ENCODE data around the gene TSPAN10. TPM values are rescaled to one million over a fixed set of nuclear protein-coding genes. Genes with fewer than 3 reads are reported as not detected.
"Not testable (repeated sequence)": the region's sequence is repeated elsewhere in the genome, so short reads cannot be mapped to it uniquely, and the experiment has no call there.

Gene TSPAN10
- total RNA-seq, 1 donor from 2014 or later = not detected

DNA sequence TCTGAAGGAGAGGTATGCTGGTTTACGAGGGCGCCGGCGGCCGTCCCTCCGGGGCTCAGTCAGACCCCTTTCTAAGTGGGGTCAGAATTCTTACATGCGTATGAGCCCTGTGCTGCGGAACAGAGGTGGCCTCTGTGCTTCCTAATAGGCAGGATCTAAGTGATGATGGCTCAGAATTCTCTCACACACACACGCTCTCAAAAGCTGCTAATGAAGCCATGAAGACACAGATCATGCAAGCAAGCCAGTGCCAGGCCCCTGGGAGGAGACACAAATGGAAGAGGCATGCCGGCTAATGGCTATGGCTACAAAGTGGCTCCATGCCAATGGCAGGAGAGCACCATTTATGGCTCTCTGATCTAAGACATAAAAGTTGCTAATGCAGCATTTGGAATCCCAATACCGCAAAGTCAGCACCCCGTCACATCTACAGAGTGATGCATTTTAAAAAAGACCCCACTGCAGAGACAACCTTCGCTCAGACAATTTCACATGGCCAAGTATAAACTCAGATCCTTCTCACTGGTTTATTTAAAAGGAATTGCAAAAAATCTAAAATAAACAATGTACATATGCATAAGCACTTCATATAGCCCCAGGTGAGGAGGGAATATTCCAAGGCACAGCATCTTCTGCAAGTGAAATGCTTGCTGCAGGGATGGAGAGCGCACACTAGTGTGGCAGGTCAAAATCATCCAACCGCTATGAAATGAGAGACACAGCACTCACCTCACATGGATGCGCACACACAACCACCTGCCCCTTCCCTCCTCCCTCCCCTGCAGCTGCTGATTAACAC is 24.6 kb upstream of the TSPAN10 start:
- no peak overlapping the region for H3K27ac ChIP-seq
- H3K4me1 ChIP-seq = peaks cover 9% of the 10 kb centered on the region
- TF ChIP-seq POLR2AphosphoS5 (IDR thresholded peaks at IDR 0.05; ENCODE audit: insufficient read depth in 1 of 2, low read depth in 1 of 2) (no peak), CTCF (IDR thresholded peaks at IDR 0.05) (no peak), POLR2A (IDR thresholded peaks at IDR 0.05) (no peak)
- no peaks in the 10 kb centered on the region for H3K9me3 ChIP-seq
- H3K4me3 ChIP-seq = no peak overlapping the region
- peaks cover 0 to 50% of the 10 kb centered on the region in 2 donors for H3K36me3 ChIP-seq
- intact Hi-C loops (cut with DNase I) = no loop called here
- H3K27me3 ChIP-seq = no peaks in the 10 kb centered on the region
- DNase-seq (ENCODE audit: extremely low spot score in 2 of 2) = no peak

- no peak overlapping the region for H3K4me3 ChIP-seq
- H3K27ac ChIP-seq = no peak overlapping the region
- DNase-seq (ENCODE audit: extremely low spot score in 2 of 2) = no peak
- intact Hi-C loops (cut with DNase I) = no loop called here
- peaks cover 9% of the 10 kb centered on the region for H3K4me1 ChIP-seq
- H3K27me3 ChIP-seq = no peaks in the 10 kb centered on the region
- no peaks in the 10 kb centered on the region for H3K9me3 ChIP-seq
- peaks cover 0 to 27% of the 10 kb centered on the region in 2 donors for H3K36me3 ChIP-seq
- no peak for TF ChIP-seq POLR2A (IDR thresholded peaks at IDR 0.05)
- TF ChIP-seq POLR2AphosphoS5 (IDR thresholded peaks at IDR 0.05; ENCODE audit: insufficient read depth in 1 of 2, low read depth in 1 of 2) = no peak
- TF ChIP-seq CTCF (IDR thresholded peaks at IDR 0.05) = no peak
Measured at GRCh38 chr17:81615401-81615930, 21.5 kb upstream of the TSPAN10 start.

- no peak overlapping the region for H3K27ac ChIP-seq
- H3K36me3 ChIP-seq = peaks cover 0 to 40% of the 10 kb centered on the region in 2 donors
- no peak overlapping the region for H3K4me3 ChIP-seq
- H3K27me3 ChIP-seq = no peaks in the 10 kb centered on the region
- DNase-seq (ENCODE audit: extremely low spot score in 2 of 2) = no peak
- no peak for TF ChIP-seq POLR2AphosphoS5 (IDR thresholded peaks at IDR 0.05; ENCODE audit: insufficient read depth in 1 of 2, low read depth in 1 of 2)
- TF ChIP-seq POLR2A (IDR thresholded peaks at IDR 0.05) = no peak
- H3K9me3 ChIP-seq = no peaks in the 10 kb centered on the region
- intact Hi-C loops (cut with DNase I) = no loop called here
- peaks cover 9% of the 10 kb centered on the region for H3K4me1 ChIP-seq
Measured at GRCh38 chr17:81616877-81617276, 20.1 kb upstream of the TSPAN10 start.

GRCh38 chr17:81618307-81618706 is 18.7 kb upstream of the TSPAN10 start:
- H3K27me3 ChIP-seq; intact Hi-C loops (cut with DNase I); H3K4me1 ChIP-seq; H3K9me3 ChIP-seq; H3K27ac ChIP-seq; DNase-seq (ENCODE audit: extremely low spot score in 2 of 2); H3K4me3 ChIP-seq: not testable (repeated sequence)
- H3K36me3 ChIP-seq = peaks cover 0 to 44% of the 10 kb centered on the region in 2 donors

GRCh38 chr17:81621494-81622130 is 15.4 kb upstream of the TSPAN10 start:
- peaks cover 0 to 72% of the 10 kb centered on the region in 2 donors for H3K36me3 ChIP-seq
- no peaks in the 10 kb centered on the region for H3K4me1 ChIP-seq
- DNase-seq (ENCODE audit: extremely low spot score in 2 of 2) = no peak
- no peak overlapping the region for H3K27ac ChIP-seq
- H3K4me3 ChIP-seq = no peak overlapping the region
- no peaks in the 10 kb centered on the region for H3K9me3 ChIP-seq
- TF ChIP-seq POLR2AphosphoS5 (IDR thresholded peaks at IDR 0.05; ENCODE audit: insufficient read depth in 1 of 2, low read depth in 1 of 2) = no peak
- TF ChIP-seq POLR2A (IDR thresholded peaks at IDR 0.05) = no peak
- TF ChIP-seq CTCF (IDR thresholded peaks at IDR 0.05) = no peak
- no peaks in the 10 kb centered on the region for H3K27me3 ChIP-seq
- intact Hi-C loops (cut with DNase I) = no loop called here

DNA sequence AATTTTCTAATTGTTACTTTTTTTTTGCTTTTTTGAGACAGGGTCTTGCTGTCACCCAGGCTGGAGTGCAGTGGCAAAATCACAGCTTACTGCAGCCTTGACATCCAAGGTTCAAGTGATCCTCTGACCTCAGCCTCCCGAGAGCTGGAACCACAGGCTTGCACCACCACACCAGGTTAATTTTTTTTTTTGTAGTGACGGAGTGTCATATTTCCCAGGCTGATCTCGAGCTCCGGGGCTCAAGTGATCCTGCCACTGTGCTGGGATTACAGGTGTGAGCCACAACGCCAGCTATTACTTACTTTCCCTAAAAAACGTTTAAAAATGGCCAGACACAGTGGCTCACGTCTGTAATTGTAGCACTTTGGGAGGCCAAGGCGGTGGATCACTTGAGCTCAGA is 6.7 kb upstream of the TSPAN10 start:
- H3K36me3 ChIP-seq = peaks cover 0 to 45% of the 10 kb centered on the region in 2 donors
- intact Hi-C loops (cut with DNase I) = no loop called here
- no peak for DNase-seq (ENCODE audit: extremely low spot score in 2 of 2)
- no peak overlapping the region for H3K4me3 ChIP-seq
- TF ChIP-seq POLR2A (IDR thresholded peaks at IDR 0.05) (no peak), CTCF (IDR thresholded peaks at IDR 0.05) (no peak), POLR2AphosphoS5 (IDR thresholded peaks at IDR 0.05; ENCODE audit: insufficient read depth in 1 of 2, low read depth in 1 of 2) (no peak)
- peaks cover 14% of the 10 kb centered on the region for H3K4me1 ChIP-seq
- H3K27me3 ChIP-seq = no peaks in the 10 kb centered on the region
- H3K9me3 ChIP-seq = no peaks in the 10 kb centered on the region
- no peak overlapping the region for H3K27ac ChIP-seq
